Activated T-cell treated with anti-CD3 and anti-CD28 coated beads, Interleukin-2, amount 50 U/mL, for 48 hours (primary cell): ENCODE data around the gene NOS1AP.
"Not testable (repeated sequence)": the region's sequence is repeated elsewhere in the genome, so short reads cannot be mapped to it uniquely, and the experiment has no call there.

ENCODE experiments used
- DNase-seq, 2 experiments: peaks; one replicate each; pipeline ENCODE4 v3.0.0-alpha.2; 2020

Gene NOS1AP

DNA sequence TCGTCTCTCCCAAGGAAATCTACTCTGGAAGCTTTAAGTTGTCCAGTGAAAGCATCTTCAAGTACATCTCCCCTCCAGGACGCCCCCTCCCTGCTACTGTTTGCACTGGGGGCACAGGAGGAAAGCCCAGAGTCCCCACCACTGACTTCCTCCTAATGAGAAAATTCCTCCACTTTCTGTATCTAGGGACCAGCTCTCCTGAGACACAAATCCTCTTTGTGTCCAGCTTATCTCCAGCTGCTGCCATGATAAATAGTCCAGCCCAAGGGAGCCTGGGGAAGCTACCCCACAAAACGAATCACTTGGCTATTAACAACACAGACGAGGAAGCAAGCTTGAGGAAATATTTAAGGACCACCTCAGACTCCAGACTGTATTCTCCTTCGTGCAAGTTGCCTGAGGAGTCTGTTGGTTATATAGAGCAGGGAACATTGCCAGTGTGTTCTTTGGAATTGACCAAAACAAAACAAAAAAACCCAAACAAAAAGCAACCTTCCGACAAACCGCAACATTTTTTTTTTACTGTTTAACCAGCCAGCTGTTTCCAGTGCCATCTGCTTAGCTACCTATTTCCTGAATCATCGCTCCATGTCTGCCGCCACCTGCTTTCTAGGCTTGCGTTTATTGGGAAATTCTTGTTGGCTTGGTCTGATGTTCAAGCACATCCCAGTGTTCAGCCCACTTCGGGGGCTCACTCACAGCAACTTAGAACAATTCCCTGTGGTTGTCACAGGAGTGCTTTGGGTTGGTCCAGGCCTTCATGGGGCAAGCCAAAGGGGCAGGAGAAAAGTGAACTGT, 319.7 kb downstream of the NOS1AP start:
- no peak for DNase-seq

DNA sequence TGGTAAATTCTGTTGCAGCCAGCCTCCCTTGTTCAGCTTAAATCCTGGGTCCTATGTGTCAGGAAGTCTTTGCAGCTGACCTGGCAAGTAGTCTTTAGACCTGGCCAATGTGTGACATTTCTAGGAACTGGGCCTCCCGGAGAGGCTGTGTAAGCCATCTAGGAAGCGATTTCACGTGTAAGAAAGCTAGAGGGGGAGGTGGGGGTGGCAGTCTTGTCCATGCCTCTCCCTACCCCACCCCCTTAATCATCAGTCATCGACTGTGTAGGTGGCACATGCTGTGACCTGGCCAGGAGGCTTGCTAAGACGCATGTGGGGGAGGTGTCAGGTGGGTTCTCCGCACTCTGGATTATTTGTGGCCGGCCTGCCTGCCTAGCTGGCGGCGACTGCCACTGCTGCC, 320.5 kb downstream of the NOS1AP start:
- DNase-seq, result no peak

DNA sequence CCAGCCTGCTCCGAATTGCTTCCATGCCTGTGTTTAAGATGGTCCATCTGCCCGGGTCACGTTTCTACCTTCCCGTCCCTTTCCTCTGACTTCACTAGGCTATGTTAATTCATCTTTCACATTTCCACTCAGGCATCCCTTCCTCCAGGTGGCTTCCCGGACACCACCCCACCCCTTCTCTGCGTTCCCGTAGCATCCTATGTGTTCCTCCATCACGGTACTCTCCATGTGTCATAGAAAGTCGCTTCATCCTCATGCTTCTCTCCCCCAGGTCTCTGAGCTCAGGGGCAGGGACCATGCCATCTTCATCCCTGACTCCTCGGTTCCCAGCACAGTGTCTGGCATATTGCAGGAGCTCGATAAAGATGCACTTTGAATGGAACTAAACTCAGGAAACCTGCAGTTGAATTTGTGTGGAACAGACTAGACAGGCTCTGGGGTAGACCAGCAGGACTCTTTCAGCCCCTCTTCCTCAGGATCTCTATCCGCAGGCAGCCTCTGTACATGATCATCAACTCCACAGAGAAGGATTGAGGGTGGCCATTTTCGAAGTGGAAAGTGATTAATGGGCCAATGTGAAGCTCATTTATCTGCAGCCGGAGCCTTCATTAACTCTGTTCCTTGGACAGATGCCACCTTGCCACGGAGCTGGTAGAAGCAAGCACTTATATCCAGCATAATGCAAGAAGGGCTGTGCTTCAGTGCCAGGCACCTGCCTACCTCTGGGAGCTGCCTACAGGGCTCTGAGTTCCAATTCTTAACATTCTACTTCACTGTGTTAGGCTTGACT, 321.1 kb downstream of the NOS1AP start:
- no peak for DNase-seq

DNA sequence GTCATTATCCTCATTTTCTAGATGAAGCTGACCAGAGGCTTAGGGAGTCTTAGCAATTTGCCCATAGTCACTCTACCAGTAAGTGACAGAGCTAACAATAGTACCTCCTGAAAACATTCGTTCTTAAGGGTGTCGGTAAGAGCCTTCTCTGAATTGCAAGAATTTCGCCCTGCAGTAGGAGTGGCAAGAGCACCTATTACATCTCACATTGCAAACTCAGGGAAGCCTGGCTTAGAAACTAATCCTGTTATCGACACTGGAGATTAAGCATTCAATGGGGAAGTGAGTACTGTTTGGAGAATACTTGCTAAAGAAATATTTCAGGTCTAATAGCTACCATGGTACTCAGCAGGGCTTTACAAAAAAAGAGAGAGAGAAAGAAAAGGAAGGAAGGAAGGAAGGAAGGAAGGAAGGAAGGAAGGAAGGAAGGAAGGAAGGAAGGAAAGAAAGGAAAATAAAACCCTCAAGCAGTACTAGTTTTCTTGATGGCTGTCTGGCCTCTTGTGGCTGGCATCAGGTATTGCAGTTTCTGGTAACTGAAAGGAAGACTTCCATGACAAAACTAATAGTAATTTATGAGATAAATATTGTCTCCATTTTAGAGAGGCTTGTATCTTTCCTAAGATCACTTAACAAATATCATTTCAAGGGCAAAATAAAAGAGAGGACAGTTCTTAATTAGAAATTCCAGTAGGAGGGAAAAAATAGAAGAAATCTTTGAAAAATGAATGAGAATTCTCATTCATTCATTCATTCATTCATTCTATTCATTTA, 322.5 kb downstream of the NOS1AP start:
- no peak for DNase-seq

DNA sequence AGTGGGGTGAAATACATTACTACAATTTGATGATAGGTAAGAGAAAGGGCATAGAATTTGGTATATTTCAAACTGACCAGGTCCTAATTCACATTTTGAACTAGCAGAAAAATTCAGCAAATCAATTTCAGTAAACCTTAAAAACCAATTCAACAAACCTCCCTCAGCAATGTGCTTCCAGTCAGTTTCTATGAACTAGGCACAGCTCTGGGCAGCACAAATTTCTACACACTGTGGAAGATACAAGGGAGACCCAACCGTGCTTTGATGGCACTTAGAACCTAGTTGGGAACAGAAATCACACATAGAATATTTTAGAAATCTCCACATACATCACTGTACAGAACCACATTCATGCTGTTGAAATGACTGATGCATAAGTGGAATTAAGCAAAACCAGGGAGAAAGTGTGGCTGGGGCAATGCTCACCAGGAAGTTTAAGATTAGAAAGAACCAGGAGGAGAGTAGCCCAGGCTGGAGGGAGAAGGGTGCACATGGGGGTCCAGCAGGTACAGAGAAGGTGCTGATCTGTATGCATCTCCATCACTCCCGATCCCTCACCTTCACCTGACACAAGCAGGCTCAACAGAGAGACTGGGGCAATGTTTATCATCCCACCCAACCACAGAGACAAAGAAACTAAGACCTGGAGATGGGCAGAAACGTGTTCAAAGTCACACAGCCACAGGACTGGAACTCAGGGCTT, 326.9 kb downstream of the NOS1AP start:
- no peak for DNase-seq

DNA sequence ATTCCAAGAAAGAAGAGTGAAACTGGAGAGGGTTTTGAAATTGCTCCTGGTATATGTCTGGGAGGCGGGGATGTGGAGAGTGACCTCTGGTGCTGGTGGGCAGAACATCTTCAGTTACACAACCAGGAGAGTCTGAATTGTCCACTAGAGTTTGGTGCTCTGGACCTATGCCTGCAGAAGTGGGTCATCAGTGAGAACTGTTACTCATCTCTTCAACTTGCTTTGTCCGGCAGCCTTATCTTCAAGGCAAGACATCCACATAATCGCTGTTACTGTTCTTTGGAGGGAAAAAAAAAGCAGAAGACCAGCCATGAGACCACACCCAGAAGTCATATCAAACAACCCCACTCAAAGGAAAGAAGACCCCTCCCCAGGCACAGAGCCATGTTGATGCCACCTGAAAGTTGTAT, 327.6 kb downstream of the NOS1AP start:
- no peak for DNase-seq

DNA sequence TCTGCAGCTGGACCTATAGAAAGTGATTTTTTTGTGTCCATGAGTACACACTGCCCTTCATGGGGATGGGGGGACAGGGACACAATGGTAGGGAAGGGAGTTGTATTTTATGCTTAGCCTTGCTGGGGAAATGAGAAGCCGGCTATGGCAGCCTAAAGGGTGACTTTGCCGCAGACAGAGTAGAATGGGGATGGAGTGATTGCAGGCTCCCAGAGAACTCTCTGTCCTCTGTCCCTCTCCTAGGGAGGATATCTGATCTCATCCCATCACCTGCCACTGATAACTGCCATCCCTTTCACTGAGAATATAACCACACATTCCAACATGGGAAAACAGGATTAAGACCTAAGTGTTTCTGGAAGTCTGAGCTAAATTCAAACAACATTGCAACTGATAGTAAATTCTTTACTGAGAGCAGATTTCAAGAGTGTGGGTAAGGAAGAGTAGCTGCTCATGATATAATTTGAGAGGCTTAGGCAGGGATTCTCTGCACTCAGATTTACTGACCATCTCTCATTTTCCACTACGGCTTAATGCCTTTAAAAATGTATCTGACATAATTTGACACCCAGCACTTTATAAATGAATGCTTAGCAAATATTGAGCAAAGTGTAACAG, 328.6 kb downstream of the NOS1AP start:
- DNase-seq, result no peak

DNA sequence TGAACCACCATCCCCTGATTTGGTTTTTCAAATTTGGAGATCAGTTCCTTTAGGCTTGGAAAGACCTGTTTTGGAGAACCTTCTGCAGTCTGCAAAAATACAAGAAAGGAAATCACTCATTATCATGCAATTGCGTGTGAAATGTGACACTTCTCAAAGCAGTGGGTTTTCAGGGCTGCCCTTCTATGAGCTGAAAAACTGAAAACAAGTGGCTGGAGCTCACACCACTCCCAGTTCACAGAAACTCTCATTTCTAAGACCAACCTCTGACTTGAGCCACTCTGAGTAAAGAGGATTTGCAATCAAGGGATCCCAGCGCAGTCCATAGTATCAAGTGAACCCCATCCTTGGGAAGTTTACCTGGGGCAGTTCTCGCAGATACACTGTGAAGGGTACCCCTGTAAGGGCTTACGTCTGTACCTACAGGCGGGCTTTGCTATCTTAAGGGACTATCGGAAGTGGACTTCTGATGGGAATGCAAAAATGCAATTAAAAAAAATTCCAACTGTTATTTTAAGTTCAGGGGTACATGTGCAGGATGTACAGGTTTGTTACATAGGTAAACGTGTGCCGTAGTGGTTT, 329.6 kb downstream of the NOS1AP start:
- no peak for DNase-seq

DNA sequence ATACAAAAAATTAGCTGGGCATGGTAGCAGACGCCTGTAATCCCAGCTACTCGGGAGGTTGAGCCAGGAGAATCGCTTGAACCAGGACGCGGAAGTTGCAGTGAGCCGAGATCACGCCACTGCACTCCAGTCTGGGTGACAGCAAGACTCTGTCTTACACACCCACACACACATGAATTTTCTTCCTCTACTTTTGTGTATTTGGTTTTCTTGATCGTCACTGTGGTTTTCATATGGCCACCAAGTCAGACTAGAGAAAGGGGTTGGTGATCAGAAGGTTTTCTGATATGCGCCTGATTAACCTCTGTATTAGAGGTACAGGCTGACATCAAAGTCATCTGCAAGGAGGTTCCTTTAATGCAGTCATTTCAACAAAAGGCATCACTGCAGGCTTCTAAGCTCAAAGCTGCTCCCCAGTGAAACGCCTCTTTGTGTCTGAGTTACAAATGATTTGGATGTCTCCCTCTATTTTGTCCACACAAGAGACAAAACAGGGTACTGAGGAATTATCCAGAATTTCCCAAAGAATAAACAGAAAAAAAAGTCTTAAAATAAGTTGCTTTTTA, 331.4 kb downstream of the NOS1AP start:
- DNase-seq, result no peak

DNA sequence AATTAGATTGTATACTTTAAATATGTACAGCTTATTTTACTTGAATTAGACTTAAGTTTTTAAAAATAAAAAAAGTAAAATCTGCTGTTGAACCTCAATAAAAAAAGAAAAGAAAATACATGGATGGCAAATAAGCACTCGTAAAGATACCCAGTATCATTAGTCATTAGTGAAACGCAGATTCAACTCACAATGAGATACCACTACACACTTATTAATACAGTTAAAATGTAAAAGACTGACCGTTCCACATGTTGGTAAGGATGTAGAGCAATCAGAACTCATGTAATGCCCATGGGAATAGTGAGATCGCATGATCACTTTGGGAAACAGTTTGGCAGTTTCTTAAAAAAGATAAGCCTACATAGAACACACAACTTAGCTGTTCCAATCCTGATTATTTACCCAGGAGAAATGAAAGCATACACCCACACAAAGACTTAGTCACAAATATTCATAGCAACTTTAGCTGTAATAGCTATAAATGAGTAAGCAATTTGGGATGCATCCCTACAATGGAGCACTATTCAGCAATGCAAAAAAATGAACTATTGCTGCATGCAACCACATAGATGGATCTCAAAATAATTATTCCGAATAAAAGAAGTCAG, 335.2 kb downstream of the NOS1AP start:
- no peak for DNase-seq

DNA sequence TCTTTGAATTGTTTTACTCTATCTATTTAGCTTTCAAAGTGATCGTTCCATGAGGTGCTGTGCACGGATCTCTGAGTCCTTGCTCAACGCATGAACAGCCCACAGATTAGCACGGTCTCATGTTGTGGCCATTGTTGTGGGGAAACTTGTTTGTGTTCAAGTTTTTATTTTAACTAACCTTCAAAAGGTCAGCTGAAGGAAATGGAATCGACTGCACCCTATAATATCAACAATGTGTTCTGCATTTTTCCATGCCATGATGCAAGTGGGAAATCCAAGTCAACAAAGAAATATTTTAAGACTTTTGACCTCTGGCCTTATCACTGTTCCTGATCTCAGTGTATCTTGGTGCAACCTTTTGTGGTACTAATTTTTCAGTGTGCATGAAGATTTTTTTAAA, 336.3 kb downstream of the NOS1AP start:
- no peak for DNase-seq

DNA sequence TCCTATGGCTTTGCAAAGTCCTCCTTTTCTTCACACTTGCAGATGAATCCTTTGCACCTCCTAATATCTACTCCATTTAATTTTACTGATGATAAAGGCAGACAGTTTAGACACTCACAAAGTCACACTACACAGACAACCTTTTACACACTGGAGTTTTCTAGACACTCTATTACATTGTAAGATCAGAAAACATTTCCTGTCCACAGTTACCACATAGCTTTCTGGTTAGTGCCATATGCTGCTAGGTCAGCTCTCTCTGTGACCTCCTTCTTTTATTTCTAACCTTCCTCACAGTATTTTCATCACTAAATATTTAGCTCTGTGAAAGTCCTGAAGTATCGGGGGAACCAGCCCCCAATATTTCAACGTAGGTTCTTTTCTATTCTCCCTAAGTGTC, 337.3 kb downstream of the NOS1AP start:
- no peak for DNase-seq

DNA sequence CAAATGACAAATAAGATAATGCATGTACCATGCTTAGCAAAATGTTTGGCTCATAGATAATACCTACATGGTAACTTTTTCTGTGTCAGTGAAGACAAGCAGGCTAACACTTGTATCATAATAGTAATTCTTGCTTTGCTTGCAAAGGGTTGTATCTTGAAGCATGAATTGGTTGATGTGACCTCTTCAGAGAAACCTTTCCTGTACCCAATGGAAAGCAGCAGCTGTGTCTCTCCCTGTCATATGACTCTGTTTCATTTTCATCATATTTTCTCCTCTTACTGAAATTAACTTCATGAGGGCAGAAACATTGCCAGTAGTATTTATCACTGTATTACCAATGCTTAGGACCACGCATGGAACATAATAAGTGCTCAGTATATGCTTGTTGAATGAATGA, 338.0 kb downstream of the NOS1AP start:
- DNase-seq, result no peak

DNA sequence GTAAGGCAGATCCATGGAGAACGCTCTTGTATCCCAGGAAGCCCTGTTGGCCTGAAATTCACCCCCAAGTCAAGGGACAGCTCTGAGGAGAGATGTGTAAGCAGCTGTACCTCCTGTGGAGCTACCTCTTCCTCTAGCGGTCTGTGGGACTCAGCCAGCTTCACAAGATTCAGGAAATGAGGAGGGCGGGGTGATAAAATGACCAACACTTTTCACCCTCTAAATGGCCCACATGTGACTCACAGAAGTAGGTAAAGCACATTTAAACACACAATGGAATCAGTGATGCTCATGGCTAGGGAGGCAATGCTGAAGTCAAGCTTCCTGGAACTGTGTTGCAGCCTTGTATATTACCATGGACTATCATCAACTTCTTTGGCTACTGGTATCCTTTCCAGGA, 342.5 kb downstream of the NOS1AP start, which contains the start of gene SH2D1B:
Gene SH2D1B (minus strand): TSS at position 135 of the 400 bp plus-strand sequence. CDS start 120 bp downstream, at position 15.
- no peak for DNase-seq

DNA sequence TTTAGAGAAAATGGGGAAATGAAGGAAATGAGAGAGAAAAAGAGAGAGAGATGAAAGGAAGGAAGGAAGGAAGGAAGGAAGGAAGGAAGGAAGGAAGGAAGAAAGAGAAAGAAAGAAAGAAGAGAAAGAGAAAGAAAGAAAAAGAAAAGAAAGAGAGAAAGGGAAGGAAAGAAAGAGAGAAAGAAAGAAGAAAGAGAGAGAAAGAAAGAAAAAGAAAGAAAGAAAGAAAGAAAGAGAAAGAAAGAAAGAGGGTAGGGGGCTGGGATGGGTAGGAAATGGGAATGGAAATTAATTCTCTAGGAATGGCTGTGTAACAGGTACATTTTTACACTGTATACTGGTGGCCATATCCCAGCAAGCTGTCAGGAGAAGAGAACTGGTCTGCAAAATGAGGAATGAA, 346.7 kb downstream of the NOS1AP start:
- no peak for DNase-seq

DNA sequence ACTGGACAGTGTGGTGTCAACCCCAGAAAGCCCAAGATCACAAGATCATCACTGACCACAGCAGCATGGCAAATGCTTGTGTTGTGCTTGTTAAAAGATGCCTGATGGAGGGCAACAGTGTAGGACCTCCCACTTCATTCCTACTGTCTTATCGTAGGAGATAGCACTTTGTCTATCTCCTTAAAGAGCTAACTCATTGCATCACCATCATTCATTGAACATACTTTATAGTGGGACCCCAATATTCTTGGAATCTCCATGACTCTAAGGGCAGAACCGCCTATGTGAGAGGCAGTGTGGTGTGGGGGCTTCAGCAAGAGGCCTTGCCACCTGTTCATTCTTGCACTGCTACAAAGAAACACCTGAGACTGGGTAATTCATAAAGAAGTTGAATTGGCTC, 347.4 kb downstream of the NOS1AP start:
- DNase-seq, result no peak

DNA sequence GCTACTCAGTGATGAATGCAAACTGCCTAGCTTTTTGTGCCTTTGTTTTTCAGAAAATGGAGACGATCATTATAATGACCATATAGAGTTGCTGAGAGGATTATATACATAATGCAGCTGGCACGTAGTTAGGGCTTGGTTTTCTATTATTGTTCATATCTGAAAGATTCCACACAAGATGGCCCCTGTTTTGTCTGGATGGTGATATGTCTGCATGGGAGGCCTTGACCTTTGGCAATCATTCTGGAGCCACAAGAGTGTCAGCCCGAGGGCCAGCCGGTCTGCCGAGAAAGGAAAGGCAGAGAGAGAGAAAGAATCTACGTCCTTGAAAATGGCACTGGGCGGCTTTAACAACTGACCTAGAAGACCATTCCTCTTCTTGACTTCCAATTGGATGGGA, 348.2 kb downstream of the NOS1AP start:
- DNase-seq, result no peak

DNA sequence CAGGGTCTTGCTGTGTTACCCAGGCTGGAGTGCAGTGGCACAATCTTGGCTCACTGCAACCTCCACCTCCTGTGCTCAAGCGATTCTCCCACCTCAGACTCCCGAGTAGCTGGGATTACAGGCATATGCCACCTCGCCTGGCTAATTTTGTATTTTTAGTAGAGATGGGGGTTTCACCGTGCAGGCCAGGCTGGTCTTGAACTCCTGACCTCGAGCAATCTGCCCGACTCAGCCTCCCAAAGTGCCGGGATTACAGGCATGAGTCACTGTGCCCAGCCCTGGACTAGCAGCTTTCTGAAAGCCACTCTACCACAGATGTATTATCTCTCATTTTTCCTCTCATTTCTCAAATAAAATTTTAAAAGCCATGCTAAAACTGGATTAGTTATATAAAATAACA, 349.1 kb downstream of the NOS1AP start:
- DNase-seq, result not testable (repeated sequence)

DNA sequence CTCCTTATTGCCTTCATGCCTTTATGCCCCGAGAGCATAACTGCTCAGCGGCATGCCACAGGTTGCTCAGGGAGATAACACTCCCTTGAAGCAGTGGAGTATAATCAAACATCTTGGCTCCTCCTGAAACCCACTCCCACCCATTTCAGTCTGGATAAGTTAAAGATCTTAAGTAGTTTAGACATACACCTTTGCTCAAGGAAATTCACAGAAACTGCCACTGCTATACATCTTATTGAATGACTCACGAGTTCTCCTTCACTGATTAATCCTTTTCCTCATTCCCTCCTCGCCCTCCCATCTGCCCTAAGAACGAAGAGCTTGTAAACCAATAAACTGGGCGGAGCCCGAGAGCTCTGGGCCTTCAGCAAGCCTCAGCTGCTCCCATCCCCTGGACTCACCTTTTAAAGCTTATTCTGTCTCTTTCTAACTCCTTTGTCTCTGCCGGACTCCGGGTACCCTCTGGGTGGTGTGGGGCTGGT, 350.0 kb downstream of the NOS1AP start:
- DNase-seq, result not testable (repeated sequence)
